Thymus (tissue), 11 donors: ENCODE data around the gene DUSP16. TPM values are rescaled to one million over a fixed set of nuclear protein-coding genes. Genes with fewer than 3 reads are reported as not detected.
"Not testable (repeated sequence)": the region's sequence is repeated elsewhere in the genome, so short reads cannot be mapped to it uniquely, and the experiment has no call there.

Experiments
- DNase-seq, 9 donors: peaks; one replicate each; pipeline ENCODE4 v3.0.0-alpha.2; 2013; ENCODE audit warnings: low spot score in 9 of 9, low read depth in 6 of 9, missing footprints in 1 of 9
- H3K27ac ChIP-seq, 2 donors: one replicate each; pipeline ENCODE4 v1.5.1; 2013; ENCODE audit warnings: control low read depth in 1 of 2, low read depth in 1 of 2, low read length in 1 of 2, mild to moderate bottlenecking in 1 of 2, moderate library complexity in 1 of 2
- H3K27me3 ChIP-seq, 2 donors: one replicate each; pipeline ENCODE4 v1.5.1; 2013; ENCODE audit warnings: low read length in 1 of 2; ENCODE audit not compliant: control insufficient read depth in 2 of 2, insufficient read depth in 1 of 2
- H3K36me3 ChIP-seq, 2 donors: one replicate each; pipeline ENCODE4 v1.5.1; 2013; ENCODE audit warnings: low read length in 1 of 2, mild to moderate bottlenecking in 1 of 2, moderate library complexity in 1 of 2; ENCODE audit not compliant: control insufficient read depth in 2 of 2, insufficient read depth in 2 of 2
- H3K4me1 ChIP-seq, 2 donors: one replicate each; pipeline ENCODE4 v1.5.1; 2013; ENCODE audit warnings: low read length in 2 of 2; ENCODE audit not compliant: control insufficient read depth in 2 of 2, insufficient read depth in 2 of 2
- H3K4me3 ChIP-seq, 2 donors: one replicate each; pipeline ENCODE4 v1.5.1; 2013; ENCODE audit warnings: low read length in 2 of 2, control low read depth in 1 of 2, mild to moderate bottlenecking in 1 of 2
- H3K9me3 ChIP-seq, 2 donors: one replicate each; pipeline ENCODE4 v1.5.1; 2013; ENCODE audit warnings: low read length in 1 of 2, mild to moderate bottlenecking in 1 of 2; ENCODE audit not compliant: control insufficient read depth in 2 of 2, insufficient read depth in 1 of 2
- WGBS: extraction: QIAGEN DNeasy Blood & Tissue Kit; methylation state at CpG from one replicate; pipeline ENCODE4 v1.1.7; 2013; 5-methylcytosine and 5-hydroxymethylcytosine counted together
- polyA plus RNA-seq: library from polyadenylated mRNA; stranded (reverse); fragments of 200-250 nt; gene quantifications from one replicate; pipeline ENCODE4 v1.2.3, GENCODE V29; 2013
- total RNA-seq: library from RNA; stranded (reverse); fragments of 120-200 nt; gene quantifications from one replicate; pipeline ENCODE4 v1.2.4, GENCODE V29; 2013
- donor health status: healthy.

The DUSP16 gene
- total and polyA plus RNA-seq, 2 donors = 18.2 to 19.1 TPM

GRCh38 chr12:12604740-12605139 is 42.1 kb upstream of the DUSP16 start:
- Histone ChIP-seq H3K27me3 (no peaks in the 10 kb centered on the region), H3K9me3 (no peaks in the 10 kb centered on the region), H3K4me3 (no peak overlapping the region), H3K4me1 (no peaks in the 10 kb centered on the region), H3K36me3 (no peaks in the 10 kb centered on the region), H3K27ac (no peak overlapping the region)
- WGBS = 91% methylated on average over 5 of the region's 5 CpGs
- no peak for DNase-seq

DNA sequence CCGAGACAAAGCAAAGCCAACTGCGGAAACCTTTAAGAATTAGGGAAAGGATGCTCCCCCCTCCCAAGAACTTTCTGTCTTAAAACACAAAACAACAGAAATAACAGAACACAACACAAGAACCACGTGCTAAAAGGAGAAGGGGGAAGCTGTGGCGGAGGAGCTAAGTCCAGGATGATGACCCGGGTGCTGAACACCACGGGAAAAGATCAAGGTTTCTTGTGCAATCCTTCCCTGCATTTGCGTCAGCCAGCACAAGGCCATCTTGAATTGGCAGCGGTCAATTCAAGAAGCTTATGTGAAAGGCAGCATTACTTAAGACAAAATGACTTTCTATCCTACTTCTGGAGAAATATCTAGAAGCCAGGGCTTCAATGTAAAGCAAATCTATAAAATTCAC is 38.0 kb upstream of the DUSP16 start:
- no peaks in the 10 kb centered on the region for H3K9me3 ChIP-seq
- no peak for DNase-seq
- no peaks in the 10 kb centered on the region for H3K4me1 ChIP-seq
- H3K4me3 ChIP-seq = no peak overlapping the region
- H3K27me3 ChIP-seq = no peaks in the 10 kb centered on the region
- no peak overlapping the region for H3K27ac ChIP-seq
- WGBS = 80% methylated on average over 8 of the region's 8 CpGs
- no peaks in the 10 kb centered on the region for H3K36me3 ChIP-seq

DNA sequence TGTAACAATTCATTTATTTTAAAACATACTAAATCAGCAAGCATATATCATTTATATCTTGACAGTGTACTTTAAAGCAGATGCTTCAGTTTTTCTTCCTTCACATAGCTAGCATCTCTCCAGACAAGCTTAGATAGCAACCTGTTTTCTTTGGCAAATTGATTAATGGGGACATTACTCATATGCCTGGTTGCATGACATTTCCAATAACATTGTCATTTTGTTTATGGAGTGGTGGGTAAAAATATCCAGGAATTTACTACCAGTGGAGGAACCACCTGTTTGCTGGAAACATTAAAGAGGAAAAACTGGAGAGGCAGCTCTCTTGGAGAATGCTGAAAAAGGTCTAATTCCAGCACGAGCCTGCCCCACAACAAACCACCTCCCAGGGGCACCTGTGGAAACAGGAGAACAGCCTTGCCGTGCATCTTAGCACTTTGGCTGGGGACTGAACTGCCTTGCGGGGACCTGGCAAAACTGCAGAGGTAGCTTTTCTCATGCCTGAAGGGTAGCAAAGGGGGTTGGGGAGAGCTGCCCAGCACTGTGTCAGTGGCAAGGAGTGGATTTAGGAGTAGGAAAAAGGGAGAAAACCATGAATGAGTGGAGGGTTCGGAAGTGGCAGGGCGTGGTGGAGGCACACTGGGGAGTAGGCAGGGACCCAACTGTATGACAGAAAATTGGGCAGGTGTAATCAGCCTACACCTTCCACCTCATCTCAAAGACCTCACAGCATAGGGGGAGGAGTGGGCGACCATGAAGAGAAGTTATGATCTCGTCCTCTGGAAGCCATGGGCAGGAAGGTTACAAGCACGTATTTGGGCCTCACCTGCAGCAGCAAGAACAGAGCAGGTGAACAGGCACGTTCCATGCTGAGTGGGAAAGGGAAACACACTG is 37.3 kb upstream of the DUSP16 start:
- Histone ChIP-seq H3K4me3 (no peak overlapping the region), H3K27me3 (no peaks in the 10 kb centered on the region), H3K4me1 (no peaks in the 10 kb centered on the region), H3K36me3 (no peaks in the 10 kb centered on the region), H3K9me3 (no peaks in the 10 kb centered on the region), H3K27ac (no peak overlapping the region)
- DNase-seq = no peak
- WGBS = 84% methylated on average over 9 of the region's 9 CpGs

DNA sequence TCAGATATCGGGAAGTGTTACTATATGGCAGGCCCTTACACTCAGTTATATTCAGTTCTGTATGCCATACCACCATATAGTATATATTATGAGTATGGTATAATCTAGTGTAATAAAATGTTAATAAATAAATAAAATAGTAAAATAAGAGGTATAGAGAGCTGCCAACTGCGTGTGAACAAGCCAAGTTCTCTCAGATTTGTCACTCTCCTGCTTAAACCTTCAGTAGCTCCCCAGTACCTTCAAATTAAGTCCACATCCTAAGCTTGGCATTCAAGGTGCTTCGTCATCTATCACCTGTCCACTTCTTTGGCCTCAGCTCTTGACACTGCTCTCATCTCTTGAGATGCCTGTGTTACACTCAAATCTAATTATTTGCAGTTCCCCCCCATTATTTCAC is 36.2 kb upstream of the DUSP16 start:
- Histone ChIP-seq H3K9me3 (no peaks in the 10 kb centered on the region), H3K27ac (no peak overlapping the region), H3K4me3 (no peak overlapping the region), H3K36me3 (no peaks in the 10 kb centered on the region), H3K27me3 (no peaks in the 10 kb centered on the region), H3K4me1 (no peaks in the 10 kb centered on the region)
- DNase-seq = no peak
- WGBS = 95% methylated on average over 3 of the region's 3 CpGs

DNA sequence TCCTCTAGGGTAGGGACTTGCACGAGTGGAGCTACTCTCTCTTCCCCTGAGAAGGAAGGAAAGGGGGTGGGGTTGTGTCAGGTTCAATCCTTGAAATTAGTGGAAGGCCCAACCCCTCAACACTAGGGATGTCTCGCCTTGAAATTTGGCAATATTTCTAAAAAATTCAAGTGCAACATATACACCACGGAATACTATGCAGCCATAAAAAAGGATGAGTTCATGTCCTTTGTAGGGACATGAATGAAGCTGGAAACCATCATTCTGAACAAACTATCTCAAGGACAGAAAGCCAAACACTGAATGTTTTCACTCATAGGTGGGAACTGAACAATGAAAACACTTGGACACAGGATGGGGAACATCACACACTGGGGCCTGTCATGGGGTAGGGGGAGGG is 33.9 kb upstream of the DUSP16 start:
- not testable (repeated sequence) for H3K4me3 ChIP-seq, DNase-seq, H3K9me3 ChIP-seq, H3K27me3 ChIP-seq, H3K27ac ChIP-seq, H3K36me3 ChIP-seq, H3K4me1 ChIP-seq
- 91% methylated on average over 3 of the region's 3 CpGs for WGBS

DNA sequence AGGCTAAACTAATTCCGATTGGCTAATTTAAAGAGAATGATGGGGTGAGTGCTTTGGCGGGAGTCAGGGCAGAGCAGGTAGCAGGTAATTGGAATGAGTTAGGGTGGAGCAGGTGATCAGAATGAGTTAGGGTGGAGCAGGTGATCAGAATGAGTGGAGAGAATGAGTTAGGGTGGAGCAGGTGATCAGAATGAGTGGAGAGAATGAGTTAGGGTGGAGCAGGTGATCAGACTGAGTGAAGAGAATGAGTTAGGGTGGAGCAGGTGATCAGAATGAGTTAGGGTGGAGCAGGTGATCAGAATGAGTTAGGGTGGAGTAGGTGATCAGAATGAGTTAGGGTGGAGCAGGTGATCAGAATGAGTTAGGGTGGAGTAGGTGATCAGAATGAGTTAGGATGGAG is 33.3 kb upstream of the DUSP16 start:
- not testable (repeated sequence) for H3K36me3 ChIP-seq, DNase-seq, H3K4me1 ChIP-seq, H3K27me3 ChIP-seq, H3K4me3 ChIP-seq, H3K9me3 ChIP-seq, H3K27ac ChIP-seq
- WGBS = 100% methylated on average over 2 of the region's 2 CpGs

DNA sequence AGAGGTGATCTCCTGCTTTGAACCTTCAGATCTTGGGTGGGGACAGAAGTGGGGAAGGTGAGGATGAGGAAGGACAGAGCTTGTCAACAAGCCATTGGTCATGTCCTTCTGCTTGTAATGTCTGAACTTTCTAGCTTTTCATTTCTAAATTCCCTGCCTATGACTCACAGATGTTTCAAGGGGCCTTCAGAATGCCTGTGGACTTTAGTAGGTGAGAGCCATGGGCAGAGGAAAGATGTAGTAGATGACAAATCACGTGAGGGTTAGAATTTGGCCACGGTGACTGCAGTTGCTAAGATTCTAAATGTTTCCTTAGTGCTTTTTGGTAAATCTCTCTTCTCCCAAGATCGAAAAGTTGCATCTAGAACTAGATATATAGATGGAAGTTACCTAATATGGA is 30.3 kb upstream of the DUSP16 start:
- DNase-seq = no peak
- WGBS = 97% methylated on average over 3 of the region's 3 CpGs
- Histone ChIP-seq H3K4me3 (no peak overlapping the region), H3K9me3 (no peaks in the 10 kb centered on the region), H3K4me1 (no peaks in the 10 kb centered on the region), H3K36me3 (no peaks in the 10 kb centered on the region), H3K27me3 (no peaks in the 10 kb centered on the region), H3K27ac (no peak overlapping the region)

DNA sequence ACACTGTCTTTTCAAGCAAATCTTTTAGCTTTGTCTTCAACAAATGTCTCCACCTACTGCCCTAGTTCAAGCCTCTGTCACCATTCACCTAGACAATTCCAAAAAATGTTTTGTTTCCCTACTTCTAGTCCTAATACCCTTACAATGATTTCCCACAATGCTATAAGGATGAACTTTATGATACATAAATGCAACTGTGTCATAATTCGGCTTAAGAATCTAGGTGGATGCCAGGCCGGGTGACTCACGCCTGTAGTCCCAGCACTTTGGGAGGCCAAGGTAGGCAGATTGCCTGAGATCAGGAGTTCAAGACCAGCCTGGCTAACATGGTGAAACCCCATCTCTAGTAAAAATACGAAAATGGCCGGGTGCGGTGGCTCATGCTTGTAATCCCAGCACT is 28.3 kb upstream of the DUSP16 start:
- Histone ChIP-seq H3K27me3 (no peaks in the 10 kb centered on the region), H3K27ac (no peak overlapping the region), H3K9me3 (no peaks in the 10 kb centered on the region), H3K4me1 (no peaks in the 10 kb centered on the region), H3K4me3 (no peak overlapping the region), H3K36me3 (no peaks in the 10 kb centered on the region)
- WGBS = 99% methylated on average over 6 of the region's 6 CpGs
- DNase-seq = no peak

- H3K4me3 ChIP-seq, H3K27me3 ChIP-seq, H3K4me1 ChIP-seq, DNase-seq, H3K36me3 ChIP-seq, H3K9me3 ChIP-seq, H3K27ac ChIP-seq: not testable (repeated sequence)
- WGBS = 98% methylated on average over 3 of the region's 3 CpGs
These were observed 25.8 kb upstream of the DUSP16 start for GRCh38 chr12:12588436-12588835.
